ENCODE results near the gene GIPC1.
A peak's percentile ranks its signal among the peaks of the same experiment; 100 is the strongest.
"Not testable (repeated sequence)": the region's sequence is repeated elsewhere in the genome, so short reads cannot be mapped to it uniquely, and the experiment has no call there.

GIPC1 gene, protein sequence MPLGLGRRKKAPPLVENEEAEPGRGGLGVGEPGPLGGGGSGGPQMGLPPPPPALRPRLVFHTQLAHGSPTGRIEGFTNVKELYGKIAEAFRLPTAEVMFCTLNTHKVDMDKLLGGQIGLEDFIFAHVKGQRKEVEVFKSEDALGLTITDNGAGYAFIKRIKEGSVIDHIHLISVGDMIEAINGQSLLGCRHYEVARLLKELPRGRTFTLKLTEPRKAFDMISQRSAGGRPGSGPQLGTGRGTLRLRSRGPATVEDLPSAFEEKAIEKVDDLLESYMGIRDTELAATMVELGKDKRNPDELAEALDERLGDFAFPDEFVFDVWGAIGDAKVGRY

DNA sequence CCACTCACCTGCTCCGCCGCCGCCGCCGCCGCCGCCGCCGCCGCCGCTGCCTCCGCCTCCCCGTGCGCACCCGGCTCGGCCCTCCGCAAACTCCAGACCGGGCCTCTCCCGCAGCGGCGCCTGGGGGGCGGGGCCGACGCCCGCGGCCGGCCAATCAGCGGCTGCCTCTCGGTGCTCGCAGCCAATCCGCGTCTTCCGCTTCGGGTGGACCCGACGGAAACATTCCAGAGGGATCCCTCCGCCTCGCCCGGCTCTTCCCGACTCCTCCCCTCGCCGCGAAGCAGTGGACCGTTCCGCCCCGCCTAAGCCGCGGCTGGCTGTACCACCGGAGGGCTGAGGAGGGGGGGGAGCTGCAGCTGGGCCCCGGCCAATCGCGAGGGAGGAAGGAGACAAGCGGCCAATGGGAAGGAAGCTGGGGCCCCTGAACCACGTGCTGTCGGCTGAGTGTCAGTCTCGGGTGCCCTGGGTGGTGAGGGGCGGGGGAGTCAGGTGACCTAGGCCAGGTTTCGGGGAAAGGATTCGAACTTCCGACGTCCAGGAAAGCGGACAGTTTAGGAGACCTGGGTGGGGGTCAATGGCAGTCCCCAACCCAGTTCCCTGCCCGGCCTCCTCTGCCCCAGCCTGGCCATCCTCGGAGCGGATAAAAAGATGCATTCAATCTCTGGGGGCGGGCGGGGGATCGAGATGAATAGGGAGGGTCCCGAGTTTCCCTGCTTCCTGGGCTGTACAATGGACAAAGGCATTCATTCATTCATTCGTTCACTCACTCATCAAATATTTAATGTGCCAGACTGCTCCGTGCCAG lies at the start of gene GIPC1:
GIPC1 (minus strand) TSS at position 99 of the 805 bp plus-strand sequence. CDS start 13,151 bp downstream, outside the sequence.
- peak; percentile 89 for DNase-seq

DNA sequence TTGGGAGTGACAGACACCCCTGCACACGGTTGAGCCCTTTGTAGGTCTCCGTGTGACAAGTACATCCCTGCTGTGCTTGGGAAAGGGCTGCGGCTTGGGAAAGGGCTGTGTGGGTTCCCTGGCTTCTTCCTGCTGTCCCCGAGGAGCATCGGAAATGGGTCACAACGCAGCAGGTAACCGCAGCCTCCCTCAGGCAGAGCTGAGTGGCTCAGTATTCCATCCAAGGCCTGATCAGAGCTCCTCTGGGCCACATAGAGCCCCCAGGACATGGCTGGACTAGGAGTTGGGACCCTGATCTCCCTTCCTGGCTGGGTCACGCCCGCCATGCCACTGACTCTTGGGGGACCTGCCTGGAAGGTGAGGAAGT lies 49.8 kb upstream of the GIPC1 start:
- DNase-seq = no peak

- no peak for DNase-seq
Measured at GRCh38 chr19:14544977-14545715, 49.2 kb upstream of the GIPC1 start.

- DNase-seq = no peak
Measured at GRCh38 chr19:14544047-14544446, 48.1 kb upstream of the GIPC1 start.

GRCh38 chr19:14542711-14543328 lies 46.9 kb upstream of the GIPC1 start:
- DNase-seq = peak; percentile 61

DNA sequence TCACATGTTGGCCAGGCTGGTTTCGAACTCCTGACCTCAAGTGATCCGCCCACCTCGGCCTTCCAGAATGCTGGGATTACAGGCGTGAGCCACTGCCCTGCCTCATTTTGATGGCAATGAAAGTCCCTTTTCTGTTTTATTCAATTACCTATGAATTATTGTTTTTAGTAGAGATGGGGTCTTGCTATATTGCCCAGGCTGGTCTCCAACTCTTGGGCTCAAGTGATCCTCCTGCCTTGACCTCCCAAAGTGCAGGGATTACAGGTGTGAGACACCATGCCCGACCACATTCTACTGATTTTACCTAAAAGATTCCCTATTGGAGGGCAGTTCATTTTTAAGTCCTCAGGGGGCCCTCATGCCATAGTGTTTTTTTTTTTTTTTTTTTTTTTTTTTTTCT lies 46.1 kb upstream of the GIPC1 start:
- not testable (repeated sequence) for DNase-seq

GRCh38 chr19:14540741-14541525 lies 45.0 kb upstream of the GIPC1 start:
- DNase-seq = no peak

DNA sequence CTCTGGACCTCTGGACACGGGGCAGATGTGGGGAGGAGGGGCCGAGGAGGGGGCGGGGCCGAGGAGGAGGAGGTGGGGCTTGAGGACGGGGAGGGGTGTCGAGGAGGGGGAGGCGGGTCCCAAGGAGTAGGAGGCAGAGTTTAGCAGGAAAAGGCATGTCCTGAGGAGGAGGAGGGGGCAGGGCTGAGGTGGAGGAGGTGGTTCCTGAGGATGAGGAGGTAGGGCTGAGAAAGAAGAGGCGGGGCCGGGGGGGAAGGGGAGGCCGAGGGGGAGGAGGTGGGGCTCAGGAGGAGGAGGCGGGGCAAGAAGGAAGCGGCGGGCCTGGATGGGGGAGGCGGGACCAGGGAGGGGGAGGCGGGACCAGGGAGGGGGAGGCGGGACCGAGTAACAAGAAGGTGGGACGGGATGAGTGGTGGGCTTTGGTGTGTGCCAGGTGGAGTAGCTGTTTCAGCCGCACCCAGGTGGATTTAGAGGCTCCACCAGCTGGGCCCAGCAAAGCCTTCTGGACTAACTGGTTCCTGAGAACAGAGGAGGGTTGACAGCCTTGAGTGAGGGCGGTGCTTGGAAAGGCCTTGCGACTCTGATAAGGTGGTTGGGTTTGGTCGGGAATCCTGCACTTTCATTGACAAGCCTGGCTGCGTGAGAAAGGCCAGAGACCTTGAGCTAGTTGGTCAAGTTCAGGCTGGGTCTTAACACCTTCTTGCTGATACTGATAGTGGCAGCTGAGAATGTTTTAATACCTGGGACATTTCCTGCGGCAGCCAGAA lies 41.2 kb upstream of the GIPC1 start:
- peak; percentile 96 for DNase-seq

DNA sequence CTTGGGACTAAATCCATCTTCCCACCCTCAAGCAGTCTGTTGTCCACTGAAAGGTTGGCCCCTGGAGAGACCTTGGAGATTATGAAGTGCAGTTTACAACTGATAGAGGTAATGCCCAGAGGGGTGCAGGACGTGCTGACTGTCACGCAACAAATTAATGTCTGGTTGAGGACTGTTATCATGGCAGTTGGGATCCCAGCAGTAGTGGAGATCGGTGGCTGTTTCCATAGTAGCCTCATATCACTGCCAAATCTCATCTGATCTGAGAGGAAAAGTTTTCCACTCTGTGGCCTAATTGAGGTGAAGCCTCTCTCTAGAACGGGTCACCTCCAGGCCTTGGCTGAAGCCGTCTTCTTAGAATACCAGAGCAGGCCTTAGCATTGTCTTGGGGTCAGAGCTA lies 37.5 kb upstream of the GIPC1 start:
- no peak for DNase-seq

DNA sequence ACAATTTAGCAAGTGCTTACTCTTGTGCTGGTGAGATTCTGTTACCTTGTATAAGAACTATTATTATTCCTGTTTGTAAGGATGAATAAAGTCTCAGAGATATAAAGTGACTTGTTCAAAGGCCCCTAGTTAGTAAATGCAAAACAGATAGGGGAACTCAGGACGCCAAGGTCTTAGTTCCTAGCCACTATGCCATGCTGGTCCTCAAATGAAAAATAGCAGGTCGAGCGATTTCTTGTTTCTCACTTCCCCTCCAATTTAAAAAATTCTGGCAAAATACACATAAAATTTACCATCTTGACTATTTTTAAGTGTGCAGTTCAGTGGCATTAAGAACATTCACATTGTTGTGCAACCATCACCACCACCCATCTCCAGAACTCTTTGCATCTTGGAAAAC lies 34.6 kb upstream of the GIPC1 start:
- no peak for DNase-seq

DNA sequence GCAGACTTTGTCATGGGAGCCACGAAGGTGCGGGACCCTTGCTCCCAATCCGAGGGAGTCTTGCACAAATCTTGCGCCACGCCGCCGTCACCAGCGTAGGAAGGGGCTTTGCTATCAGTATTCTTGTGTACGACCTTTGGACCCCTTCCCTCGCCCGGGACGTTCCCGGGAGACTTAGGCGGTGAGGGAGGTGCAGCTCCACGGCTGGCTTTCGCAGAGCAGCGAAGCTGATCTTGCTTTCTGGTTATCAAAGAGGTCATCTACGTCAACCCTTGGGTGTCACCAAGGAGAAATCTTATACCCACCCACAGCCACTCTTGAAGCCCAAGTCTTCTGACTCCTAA lies 34.0 kb upstream of the GIPC1 start:
- peak; percentile 60 for DNase-seq

GRCh38 chr19:14529254-14530004 lies 33.5 kb upstream of the GIPC1 start, which contains the start of gene TECR:
TECR (plus strand) TSS chr19:14529594; CDS start chr19:14529697, 103 bp downstream.
- peak; percentile 100 for DNase-seq

DNA sequence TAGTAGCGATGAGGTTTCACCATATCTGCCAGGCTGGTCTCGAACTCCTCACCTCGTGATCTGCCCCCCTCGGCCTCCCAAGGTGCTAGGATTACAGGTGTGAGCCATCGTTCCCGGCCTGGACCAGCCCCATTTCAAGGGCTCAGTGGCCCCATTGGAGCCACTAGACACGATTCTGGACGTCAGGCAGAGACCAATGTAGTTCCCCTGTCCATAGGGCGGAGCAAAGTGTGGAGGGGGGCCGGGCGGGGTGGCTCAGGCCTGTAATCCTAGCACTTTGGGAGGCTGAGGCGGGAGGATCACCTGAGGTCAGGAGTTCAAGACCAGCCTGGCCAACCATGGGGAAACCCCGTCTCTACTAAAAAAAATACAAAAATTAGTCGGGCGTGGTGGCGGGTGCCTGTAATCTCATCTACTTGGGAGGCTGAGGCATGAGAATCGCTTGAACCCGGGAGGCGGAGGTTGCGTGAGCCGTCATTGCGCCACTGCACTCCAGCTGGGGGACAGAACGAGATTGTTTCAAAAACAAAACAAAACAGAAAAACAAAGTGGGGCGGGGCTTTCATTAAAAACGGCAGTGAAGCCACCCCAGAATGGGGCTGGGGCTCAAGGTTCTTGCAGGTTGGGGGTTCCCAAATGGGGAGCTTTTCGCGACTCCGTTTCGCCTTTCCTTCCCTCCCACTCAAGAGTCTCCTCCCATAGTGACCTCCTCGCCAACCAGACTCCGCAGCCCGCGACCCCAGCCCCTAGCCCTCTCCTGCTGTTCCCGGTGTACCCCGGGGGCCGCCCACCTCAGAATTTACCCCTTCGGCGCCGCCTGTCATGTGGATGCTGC lies 32.7 kb upstream of the GIPC1 start:
- no peak for DNase-seq

GRCh38 chr19:14526423-14526822 lies 30.5 kb upstream of the GIPC1 start:
- no peak for DNase-seq

DNA sequence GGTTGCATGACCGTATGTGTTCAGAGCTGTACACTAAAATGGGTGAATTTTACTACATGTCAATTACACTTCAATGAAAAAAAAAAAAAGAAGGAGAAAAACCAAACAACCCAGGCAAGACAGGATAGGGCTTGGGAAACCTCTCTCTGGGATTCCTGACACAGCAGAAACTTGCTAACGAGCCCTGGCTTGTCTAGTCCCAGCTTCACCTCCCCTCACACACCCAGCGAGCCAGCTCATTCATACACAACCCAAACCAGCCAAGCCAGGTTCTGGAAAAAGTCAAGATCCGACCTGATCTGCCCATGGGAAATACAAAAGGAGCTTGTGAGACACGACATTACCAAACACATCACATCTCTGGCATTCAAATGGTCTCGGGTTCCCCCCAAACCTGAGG lies 29.8 kb upstream of the GIPC1 start:
- DNase-seq = no peak

DNA sequence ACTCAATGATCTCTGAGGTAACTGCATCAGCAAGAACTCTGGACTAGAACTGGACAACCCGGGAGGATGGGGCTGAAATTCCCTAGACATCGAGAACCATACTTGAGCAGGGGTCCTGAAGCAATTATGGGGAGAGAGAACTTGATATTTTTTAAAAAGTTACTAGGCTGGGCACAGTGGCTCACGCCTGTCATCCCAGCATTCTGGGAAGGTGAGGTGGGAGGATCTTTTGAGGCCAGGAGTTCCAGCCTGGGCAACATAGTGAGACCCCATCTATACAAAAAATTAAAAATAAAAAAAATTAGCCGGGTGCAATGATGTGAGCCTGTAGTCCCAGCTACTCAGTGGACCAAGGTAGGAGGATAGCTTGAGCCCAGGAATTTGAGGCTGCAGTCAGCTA lies 24.6 kb upstream of the GIPC1 start:
- no peak for DNase-seq

DNA sequence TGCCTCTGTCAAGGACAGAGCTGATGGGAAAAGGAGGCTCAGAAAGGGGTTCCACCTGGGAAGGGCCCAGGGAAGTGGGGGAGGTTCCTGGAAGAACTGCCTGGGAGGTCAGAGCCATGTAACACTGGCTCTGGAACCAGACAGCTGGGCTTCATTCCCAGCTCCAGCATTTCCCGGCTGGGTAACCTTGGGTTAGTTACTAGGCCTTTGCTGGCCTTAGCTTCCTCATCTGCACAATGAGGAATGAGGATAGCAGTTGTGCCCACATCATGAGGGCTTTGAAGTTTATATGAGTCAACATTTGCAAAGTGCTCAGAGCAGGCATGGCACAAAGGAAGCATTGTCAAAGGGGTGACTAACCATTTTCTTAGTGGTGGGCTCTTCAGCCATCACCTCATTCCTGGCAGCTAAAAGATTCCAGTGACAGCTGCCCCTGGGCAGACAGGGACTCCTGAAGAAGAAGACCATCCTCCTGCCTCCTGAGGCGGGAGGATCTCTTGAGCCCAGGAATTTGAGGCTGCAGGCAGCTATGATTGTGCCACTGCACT lies 24.0 kb upstream of the GIPC1 start:
- no peak for DNase-seq

DNA sequence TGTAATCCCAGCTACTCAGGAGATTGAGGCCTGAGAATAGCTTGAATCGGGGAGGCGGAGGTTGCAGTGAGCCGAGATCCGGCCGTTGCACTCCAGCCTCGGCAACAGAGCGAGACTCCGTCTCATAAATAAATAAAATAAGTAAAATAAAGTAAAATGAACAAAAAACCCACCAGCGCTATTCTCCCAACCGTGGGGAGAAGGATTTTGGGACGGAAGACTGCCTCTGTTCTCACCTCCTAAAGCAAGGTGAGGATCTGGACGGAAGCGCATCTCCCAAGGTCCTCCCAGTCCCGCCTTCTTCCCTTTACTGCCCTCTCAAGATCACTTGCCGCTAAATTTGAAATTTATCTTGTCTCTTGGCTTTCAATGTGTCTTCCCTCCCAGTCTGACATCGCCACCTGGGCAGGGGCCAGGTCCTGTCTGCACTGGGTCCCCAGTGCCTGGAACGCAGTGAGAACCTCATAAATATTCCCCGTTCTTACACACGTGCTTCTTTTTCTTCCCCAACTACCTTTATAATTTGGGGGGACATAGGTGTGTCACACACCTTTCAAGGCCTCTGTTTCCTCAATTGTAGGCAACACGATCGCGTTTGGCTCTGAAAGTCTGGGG lies 23.4 kb upstream of the GIPC1 start:
- no peak for DNase-seq

All from hematopoietic multipotent progenitor cell treated with erythropoietin and hydrocortisone succinate and interleukin-3 and kit ligand, for 6 days (in vitro differentiated cells).